ENCODE data around the gene CCDC171.
"Not testable (repeated sequence)": the region's sequence is repeated elsewhere in the genome, so short reads cannot be mapped to it uniquely, and the experiment has no call there.

CCDC171 gene

GRCh38 chr9:15699876-15700559 is 147.2 kb downstream of the CCDC171 start:
- DNase-seq, result not testable (repeated sequence)

- DNase-seq, result no peak
Observed at GRCh38 chr9:15707000-15707399, 154.2 kb downstream of the CCDC171 start.

- DNase-seq, result no peak
Observed at GRCh38 chr9:15711531-15711930, 158.7 kb downstream of the CCDC171 start.

- DNase-seq, result no peak
Observed at GRCh38 chr9:15711931-15712330, 159.1 kb downstream of the CCDC171 start.

GRCh38 chr9:15714746-15715145 is 161.9 kb downstream of the CCDC171 start:
- no peak for DNase-seq

GRCh38 chr9:15717290-15717967 is 164.6 kb downstream of the CCDC171 start:
- no peak for DNase-seq

- DNase-seq, result no peak
Observed at GRCh38 chr9:15718423-15718822, 165.6 kb downstream of the CCDC171 start.

- no peak for DNase-seq
Observed at GRCh38 chr9:15720861-15721260, 168.0 kb downstream of the CCDC171 start.

GRCh38 chr9:15722888-15723287 is 170.0 kb downstream of the CCDC171 start:
- no peak for DNase-seq

- DNase-seq, result no peak
Observed at GRCh38 chr9:15724016-15724415, 171.2 kb downstream of the CCDC171 start.

GRCh38 chr9:15724612-15725011 is 171.8 kb downstream of the CCDC171 start:
- DNase-seq, result no peak

GRCh38 chr9:15725953-15726352 is 173.1 kb downstream of the CCDC171 start:
- DNase-seq, result no peak

- no peak for DNase-seq
Observed at GRCh38 chr9:15729507-15729906, 176.7 kb downstream of the CCDC171 start.

GRCh38 chr9:15735083-15735857 is 182.4 kb downstream of the CCDC171 start:
- no peak for DNase-seq

- DNase-seq, result no peak
Observed at GRCh38 chr9:15736569-15736968, 183.7 kb downstream of the CCDC171 start.

GRCh38 chr9:15738011-15738410 is 185.2 kb downstream of the CCDC171 start:
- DNase-seq, result no peak

GRCh38 chr9:15741015-15741414 is 188.2 kb downstream of the CCDC171 start:
- DNase-seq, result no peak

GRCh38 chr9:15743512-15743911 is 190.7 kb downstream of the CCDC171 start:
- DNase-seq, result no peak

GRCh38 chr9:15744196-15744595 is 191.4 kb downstream of the CCDC171 start:
- DNase-seq, result no peak

GRCh38 chr9:15746905-15747304 is 194.1 kb downstream of the CCDC171 start:
- no peak for DNase-seq

- no peak for DNase-seq
Observed at GRCh38 chr9:15755660-15756059, 202.8 kb downstream of the CCDC171 start.

- DNase-seq, result no peak
Observed at GRCh38 chr9:15761551-15761950, 208.7 kb downstream of the CCDC171 start.

- no peak for DNase-seq
Observed at GRCh38 chr9:15763371-15763770, 210.5 kb downstream of the CCDC171 start.

GRCh38 chr9:15764131-15764530 is 211.3 kb downstream of the CCDC171 start:
- DNase-seq, result no peak
